Activated CD4-positive, alpha-beta memory T cell treated with anti-CD3 and anti-CD28 coated beads, Interleukin-2, amount 10 ng/mL, durations not matched to agents 7 days and 5 days (primary cell): ENCODE results near the gene KRTAP5-7. TPM values are rescaled to one million over a fixed set of nuclear protein-coding genes. Genes with fewer than 3 reads are reported as not detected.
"Not testable (repeated sequence)": the region's sequence is repeated elsewhere in the genome, so short reads cannot be mapped to it uniquely, and the experiment has no call there.

Experiments used
- CTCF ChIA-PET: fragments of 350-600 bp; sonication (Branson Sonifier 250); formaldehyde crosslinking; loops from one replicate; lab custom pipeline; 2021; ENCODE audit warnings: antibody characterized with exemption, inconsistent platforms; lab: Charles Lee
- POLR2A ChIA-PET: fragments of 350-600 bp; sonication (Branson Sonifier 250); formaldehyde crosslinking; loops from one replicate; lab custom pipeline; 2021; ENCODE audit warnings: antibody characterized with exemption; lab: Charles Lee
- DNase-seq: peaks from one replicate; pipeline ENCODE4 v3.0.0-alpha.2; 2020
- H3K27ac Mint-ChIP-seq: one replicate; pipeline ENCODE4 v1.8.0; 2021; ENCODE audit warnings: mild to moderate bottlenecking, mixed read lengths
- H3K27me3 Mint-ChIP-seq: one replicate; pipeline ENCODE4 v1.8.0; 2021; ENCODE audit warnings: mixed read lengths
- H3K36me3 Mint-ChIP-seq: one replicate; pipeline ENCODE4 v1.8.0; 2021; ENCODE audit warnings: low read depth, mixed read lengths
- H3K4me1 Mint-ChIP-seq: one replicate; pipeline ENCODE4 v1.8.0; 2021; ENCODE audit warnings: mixed read lengths
- H3K4me3 Mint-ChIP-seq: one replicate; pipeline ENCODE4 v1.8.0; 2021; ENCODE audit warnings: mild to moderate bottlenecking, mixed read lengths
- H3K9me3 Mint-ChIP-seq: one replicate; pipeline ENCODE4 v1.8.0; 2021; ENCODE audit warnings: mixed read lengths
- total RNA-seq, 2 experiments: library from RNA; stranded (reverse); gene quantifications; one replicate each; pipeline ENCODE4 v1.2.3, GENCODE V29; 2021

The KRTAP5-7 gene
- total RNA-seq, 2 experiments from 2014 or later = not detected

DNA sequence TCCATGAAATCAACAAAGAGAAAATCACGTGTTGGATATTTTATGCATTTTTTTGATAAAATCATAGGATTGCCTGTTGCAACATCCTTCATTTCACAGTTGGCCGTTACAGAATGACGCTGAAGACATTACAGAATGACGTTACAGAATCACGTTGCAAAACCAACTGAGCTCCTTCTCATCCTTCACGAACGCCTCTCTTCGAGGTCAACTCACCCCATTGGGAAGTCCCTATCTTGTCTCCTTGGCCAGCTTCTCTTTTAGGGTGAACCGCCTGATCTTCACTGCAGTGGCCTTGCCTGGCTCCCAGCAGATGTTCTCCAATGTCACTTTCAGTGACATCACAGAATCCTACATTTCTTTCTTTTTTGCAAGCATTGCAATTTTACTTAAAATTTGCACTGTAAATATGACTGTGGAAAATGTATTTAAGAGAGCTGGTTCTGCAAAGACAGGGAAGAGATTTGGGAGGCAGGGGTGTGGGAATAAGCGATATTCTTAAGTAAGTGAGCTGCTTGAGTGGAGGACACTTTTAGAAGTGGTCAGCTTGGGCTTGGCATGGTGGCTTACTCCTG, 5.1 kb downstream of the KRTAP5-7 start:
- CTCF ChIA-PET = no interaction called here
- Mint-ChIP-seq H3K4me1 (no peaks in the 10 kb centered on the region), H3K27ac (no peak overlapping the region), H3K9me3 (no peaks in the 10 kb centered on the region), H3K27me3 (peaks cover 4% of the 10 kb centered on the region), H3K36me3 (no peaks in the 10 kb centered on the region), H3K4me3 (no peak overlapping the region)
- POLR2A ChIA-PET = no interaction called here
- DNase-seq = no peak

- H3K36me3 Mint-ChIP-seq, H3K9me3 Mint-ChIP-seq, CTCF ChIA-PET, H3K27me3 Mint-ChIP-seq, H3K27ac Mint-ChIP-seq, H3K4me1 Mint-ChIP-seq, H3K4me3 Mint-ChIP-seq, POLR2A ChIA-PET, DNase-seq: not testable (repeated sequence)
Observed at GRCh38 chr11:71534711-71535608, 7.9 kb downstream of the KRTAP5-7 start.

- Mint-ChIP-seq H3K27me3 (peaks cover 1% of the 10 kb centered on the region), H3K36me3 (no peaks in the 10 kb centered on the region), H3K9me3 (peaks cover 3% of the 10 kb centered on the region), H3K4me1 (peaks cover 1% of the 10 kb centered on the region), H3K4me3 (no peak overlapping the region), H3K27ac (no peak overlapping the region)
- no peak for DNase-seq
- ChIA-PET POLR2A (no interaction called here), CTCF (no interaction called here)
Observed at GRCh38 chr11:71535825-71536224, 8.8 kb downstream of the KRTAP5-7 start.

GRCh38 chr11:71537537-71537936, 10.5 kb downstream of the KRTAP5-7 start:
- Mint-ChIP-seq H3K9me3 (peaks cover 12% of the 10 kb centered on the region), H3K36me3 (no peaks in the 10 kb centered on the region), H3K4me1 (peaks cover 1% of the 10 kb centered on the region), H3K27me3 (no peaks in the 10 kb centered on the region), H3K4me3 (no peak overlapping the region), H3K27ac (no peak overlapping the region)
- ChIA-PET POLR2A (no interaction called here), CTCF (no interaction called here)
- DNase-seq = no peak

GRCh38 chr11:71537977-71538665, 11.1 kb downstream of the KRTAP5-7 start, which contains the start of gene KRTAP5-8:
KRTAP5-8 (plus strand) TSS chr11:71538025; CDS start chr11:71538056, 31 bp downstream.
- H3K36me3 Mint-ChIP-seq, H3K27me3 Mint-ChIP-seq, H3K27ac Mint-ChIP-seq, H3K4me1 Mint-ChIP-seq, H3K4me3 Mint-ChIP-seq, CTCF ChIA-PET, DNase-seq, POLR2A ChIA-PET: not testable (repeated sequence)
- peaks cover 12% of the 10 kb centered on the region for H3K9me3 Mint-ChIP-seq

GRCh38 chr11:71538666-71538990, 11.6 kb downstream of the KRTAP5-7 start:
- no peaks in the 10 kb centered on the region for H3K36me3 Mint-ChIP-seq
- no peak overlapping the region for H3K27ac Mint-ChIP-seq
- peaks cover 12% of the 10 kb centered on the region for H3K9me3 Mint-ChIP-seq
- peaks cover 1% of the 10 kb centered on the region for H3K4me1 Mint-ChIP-seq
- DNase-seq = no peak
- H3K4me3 Mint-ChIP-seq = no peak overlapping the region
- ChIA-PET POLR2A (no interaction called here), CTCF (no interaction called here)
- H3K27me3 Mint-ChIP-seq = no peaks in the 10 kb centered on the region

DNA sequence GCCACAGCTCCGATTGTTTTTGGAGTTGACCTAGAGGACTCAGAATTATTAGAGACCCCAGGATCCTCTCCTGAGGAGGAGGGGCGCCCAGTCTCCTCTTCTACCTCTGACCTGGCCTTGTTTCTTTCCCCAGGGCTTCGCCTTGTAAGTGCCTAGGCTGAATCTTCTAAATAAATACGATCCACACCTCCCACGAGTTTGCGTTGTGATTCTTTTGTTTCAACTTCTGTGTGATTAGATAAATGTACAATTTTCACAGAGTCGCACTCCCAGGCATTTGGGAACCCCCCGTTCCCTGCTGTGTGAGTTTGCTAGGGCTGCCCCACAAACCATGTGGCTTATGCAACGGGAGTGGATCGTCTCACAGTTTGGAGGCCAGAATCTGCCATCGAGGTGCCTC, 11.9 kb downstream of the KRTAP5-7 start:
- H3K4me3 Mint-ChIP-seq = no peak overlapping the region
- ChIA-PET POLR2A (no interaction called here), CTCF (no interaction called here)
- no peak overlapping the region for H3K27ac Mint-ChIP-seq
- H3K27me3 Mint-ChIP-seq = peaks cover under 1% of the 10 kb centered on the region
- no peak for DNase-seq
- peaks cover 12% of the 10 kb centered on the region for H3K9me3 Mint-ChIP-seq
- peaks cover 1% of the 10 kb centered on the region for H3K4me1 Mint-ChIP-seq
- H3K36me3 Mint-ChIP-seq = no peaks in the 10 kb centered on the region

GRCh38 chr11:71539971-71540370, 12.9 kb downstream of the KRTAP5-7 start:
- H3K27me3 Mint-ChIP-seq, H3K36me3 Mint-ChIP-seq, H3K4me1 Mint-ChIP-seq, POLR2A ChIA-PET, H3K27ac Mint-ChIP-seq, CTCF ChIA-PET, H3K4me3 Mint-ChIP-seq, DNase-seq: not testable (repeated sequence)
- peaks cover 14% of the 10 kb centered on the region for H3K9me3 Mint-ChIP-seq

DNA sequence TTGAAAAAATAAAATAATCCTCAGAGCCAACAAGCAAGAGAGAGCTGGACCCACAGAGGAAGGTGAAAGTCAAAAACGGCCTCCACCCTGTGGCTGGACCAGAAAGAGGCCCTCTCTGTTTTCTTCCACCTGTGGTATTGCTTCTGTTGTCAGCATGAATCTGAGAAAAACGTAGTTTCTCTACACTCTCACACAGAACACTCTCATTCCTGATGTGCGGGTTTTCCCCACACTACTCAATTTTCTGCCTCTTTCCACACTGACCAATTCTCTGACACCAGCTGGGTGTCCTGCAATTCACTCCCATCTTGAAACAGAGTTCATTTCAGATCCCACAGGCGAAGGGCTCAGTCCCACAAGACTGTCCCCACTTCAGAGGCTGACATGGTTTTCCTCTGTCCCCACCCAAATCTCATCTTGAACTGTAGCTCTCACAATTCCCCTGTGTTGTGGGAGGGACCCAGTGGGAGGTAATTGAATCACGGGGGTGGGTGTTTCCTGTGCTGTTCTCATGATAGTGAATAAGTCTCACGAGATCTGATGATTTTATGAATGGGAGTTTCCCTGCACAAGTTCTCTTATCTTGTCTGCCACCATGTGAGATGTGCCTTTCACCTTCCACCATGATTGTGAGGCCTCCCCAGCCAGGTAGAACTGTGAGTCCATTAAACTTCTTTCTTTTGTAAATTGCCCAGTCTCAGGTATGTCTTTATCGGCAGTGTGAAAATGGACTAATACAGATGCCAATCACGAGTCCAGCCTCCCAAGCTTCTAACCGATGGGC, 13.6 kb downstream of the KRTAP5-7 start:
- H3K27ac Mint-ChIP-seq, H3K27me3 Mint-ChIP-seq, H3K36me3 Mint-ChIP-seq, H3K4me3 Mint-ChIP-seq, DNase-seq, CTCF ChIA-PET, H3K4me1 Mint-ChIP-seq, POLR2A ChIA-PET: not testable (repeated sequence)
- H3K9me3 Mint-ChIP-seq = peaks cover 14% of the 10 kb centered on the region

- H3K9me3 Mint-ChIP-seq = peaks cover 17% of the 10 kb centered on the region
- peaks cover 1% of the 10 kb centered on the region for H3K4me1 Mint-ChIP-seq
- no peaks in the 10 kb centered on the region for H3K36me3 Mint-ChIP-seq
- H3K27me3 Mint-ChIP-seq = peaks cover 10% of the 10 kb centered on the region
- ChIA-PET CTCF (no interaction called here), POLR2A (no interaction called here)
- no peak for DNase-seq
- H3K4me3 Mint-ChIP-seq = no peak overlapping the region
- H3K27ac Mint-ChIP-seq = no peak overlapping the region
Observed at GRCh38 chr11:71542382-71542781, 15.3 kb downstream of the KRTAP5-7 start.

DNA sequence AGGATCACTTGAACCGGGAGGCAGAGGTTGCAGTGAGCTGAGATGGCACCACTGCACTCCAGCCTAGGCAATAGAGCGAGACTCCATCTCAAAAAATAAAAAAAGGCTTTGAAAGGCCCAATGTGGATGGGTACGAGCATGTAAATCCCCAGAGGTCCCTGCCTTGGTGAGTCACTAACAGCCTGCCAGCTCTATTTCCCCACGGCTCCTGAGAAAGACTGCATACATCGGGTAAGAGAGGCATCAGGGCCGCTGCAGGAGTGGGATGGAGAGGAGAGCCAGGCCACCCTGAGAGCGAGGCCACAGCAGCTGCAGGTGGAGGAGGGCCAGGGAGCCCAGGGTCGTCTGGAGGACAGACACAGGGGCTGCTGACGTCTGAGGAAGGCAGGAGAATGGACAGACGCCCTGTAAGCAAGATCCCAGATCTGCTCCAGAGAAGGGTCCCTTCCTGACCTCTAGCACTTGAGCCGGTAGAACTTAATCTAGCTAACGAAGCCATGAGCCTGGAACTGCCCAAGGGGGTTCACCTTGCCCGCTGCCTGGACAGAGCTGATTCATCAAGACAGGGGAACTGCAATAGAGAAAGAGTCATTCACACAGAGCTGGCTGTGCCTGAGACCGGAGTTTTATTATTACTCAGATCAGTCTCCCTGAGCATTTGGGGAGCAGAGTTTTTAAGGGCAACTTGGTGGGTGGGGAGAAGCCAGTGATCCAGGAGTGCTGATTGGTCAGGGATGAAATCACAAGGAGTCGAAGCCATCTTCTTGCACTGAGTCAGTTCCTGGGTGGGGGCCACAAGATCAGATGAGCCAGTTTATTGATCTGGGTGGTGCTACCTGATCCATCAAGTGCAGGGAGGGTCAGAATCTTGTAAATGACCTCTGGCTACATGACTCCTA, 16.1 kb downstream of the KRTAP5-7 start:
- CTCF ChIA-PET = no interaction called here
- H3K9me3 Mint-ChIP-seq = peaks cover 17% of the 10 kb centered on the region
- H3K4me3 Mint-ChIP-seq = no peak overlapping the region
- no peak for DNase-seq
- no peaks in the 10 kb centered on the region for H3K36me3 Mint-ChIP-seq
- POLR2A ChIA-PET = no interaction called here
- H3K4me1 Mint-ChIP-seq = peaks cover 1% of the 10 kb centered on the region
- peaks cover 10% of the 10 kb centered on the region for H3K27me3 Mint-ChIP-seq
- H3K27ac Mint-ChIP-seq = no peak overlapping the region

GRCh38 chr11:71543866-71544265, 16.8 kb downstream of the KRTAP5-7 start:
- ChIA-PET POLR2A (no interaction called here), CTCF (no interaction called here)
- Mint-ChIP-seq H3K36me3 (no peaks in the 10 kb centered on the region), H3K27ac (no peak overlapping the region), H3K9me3 (peaks cover 17% of the 10 kb centered on the region), H3K4me3 (no peak overlapping the region), H3K27me3 (peaks cover 10% of the 10 kb centered on the region), H3K4me1 (peaks cover 1% of the 10 kb centered on the region)
- DNase-seq = no peak
